ENCODE measurements around the gene INTS3.

INTS3 gene

DNA sequence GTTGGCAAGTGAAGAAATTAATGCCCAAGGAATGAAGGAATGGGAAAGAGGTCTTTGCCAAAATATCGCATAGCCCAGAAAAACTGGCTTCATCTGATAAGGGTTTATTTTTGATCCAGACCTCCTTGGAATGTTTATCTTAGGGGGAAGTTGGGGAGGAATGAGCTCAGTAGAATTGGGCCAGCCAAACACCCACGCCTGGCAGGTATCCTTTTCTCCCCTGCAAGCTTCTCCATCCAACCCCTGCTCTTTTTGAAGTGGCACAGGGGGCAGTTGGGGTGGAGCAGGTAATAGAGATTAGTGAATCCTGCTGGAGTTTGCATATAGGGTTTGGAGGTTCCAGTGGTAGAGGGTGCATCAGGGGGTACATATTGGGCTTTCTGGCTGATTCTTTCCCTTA lies 21.1 kb downstream of the INTS3 start:
- no peak for DNase-seq (ENCODE audit: low read depth)
- no peak overlapping the region for H3K4me3 ChIP-seq (ENCODE audit: control insufficient read depth, low read depth, low read length)
- TF ChIP-seq CTCF (conservative IDR thresholded peaks at IDR 0.05; ENCODE audit: control insufficient read depth, insufficient read depth, low read depth, low read length): no peak

GRCh38 chr1:153749408-153750005 lies 21.7 kb downstream of the INTS3 start:
- no peak overlapping the region for H3K4me3 ChIP-seq (ENCODE audit: control insufficient read depth, low read depth, low read length)
- TF ChIP-seq CTCF (conservative IDR thresholded peaks at IDR 0.05; ENCODE audit: control insufficient read depth, insufficient read depth, low read depth, low read length): peak; percentile 98
- peak; percentile 87 for DNase-seq (ENCODE audit: low read depth)

DNA sequence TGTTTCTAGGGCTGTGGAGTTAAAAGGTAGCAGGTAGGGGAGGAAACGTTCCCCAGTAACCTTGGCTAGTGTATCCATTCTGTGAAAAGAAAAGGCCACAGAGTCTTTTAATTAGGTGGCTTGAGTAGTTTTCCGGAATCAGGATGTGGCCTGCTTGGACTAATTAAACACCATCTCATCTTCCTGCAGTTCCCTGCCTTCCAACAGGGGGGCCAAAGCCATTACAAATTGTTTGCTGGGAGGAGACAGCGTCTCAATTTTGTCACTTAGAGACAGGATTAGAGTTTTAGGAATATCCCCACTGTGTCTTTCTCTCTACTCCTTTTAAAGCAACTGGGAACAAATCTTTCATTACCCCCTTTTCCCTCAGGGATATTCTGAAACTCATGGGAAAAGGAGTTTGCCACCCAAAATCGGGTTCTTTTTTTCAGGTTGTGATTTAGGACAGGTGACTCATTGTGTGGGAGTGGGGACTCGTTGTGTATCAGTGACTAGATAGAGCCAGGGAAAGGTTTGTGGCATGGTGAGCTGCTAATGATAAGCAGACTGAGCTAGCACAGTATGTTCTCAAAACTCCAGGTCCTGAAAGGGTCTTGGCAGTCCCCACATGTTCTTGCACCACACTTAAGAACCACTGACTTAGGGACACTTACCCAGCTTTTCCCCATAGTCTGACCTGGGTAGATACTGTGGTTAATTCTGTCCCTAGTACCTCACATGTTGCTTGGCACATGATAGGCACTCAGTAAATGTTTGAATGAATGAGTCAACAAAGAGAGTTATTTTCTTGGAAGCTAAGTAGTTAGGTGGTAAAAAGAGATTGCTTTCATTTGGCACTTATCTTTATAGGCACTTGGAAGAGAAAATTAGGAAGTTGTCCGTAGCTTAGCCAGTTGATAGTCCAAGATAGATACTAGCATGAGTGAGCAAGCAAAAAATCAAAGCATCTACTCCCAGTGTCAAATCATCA lies 22.5 kb downstream of the INTS3 start:
- peak; percentile 77 for DNase-seq (ENCODE audit: low read depth)
- no peak overlapping the region for H3K4me3 ChIP-seq (ENCODE audit: control insufficient read depth, low read depth, low read length)
- TF ChIP-seq CTCF (conservative IDR thresholded peaks at IDR 0.05; ENCODE audit: control insufficient read depth, insufficient read depth, low read depth, low read length): peak; percentile 49

DNA sequence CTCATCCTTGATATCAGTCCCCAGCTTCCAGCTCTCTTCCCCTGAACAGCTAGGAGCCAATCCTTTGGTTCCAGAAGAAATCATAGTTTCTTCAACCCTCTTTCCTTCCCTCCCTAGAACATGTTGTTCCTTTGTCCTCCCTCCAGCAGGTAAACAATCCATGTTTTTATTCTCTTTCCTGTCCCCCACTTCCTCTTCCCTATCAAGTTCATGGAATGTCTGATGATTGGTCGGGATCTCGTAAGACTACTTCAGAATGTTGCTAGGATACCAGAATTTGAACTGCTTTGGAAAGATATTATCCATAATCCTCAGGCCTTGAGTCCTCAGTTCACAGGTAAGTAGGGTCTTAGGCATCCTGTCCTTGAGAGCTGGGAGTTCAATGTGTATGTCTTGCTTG lies 24.2 kb downstream of the INTS3 start:
- peak; percentile 36 for DNase-seq (ENCODE audit: low read depth)
- TF ChIP-seq CTCF (conservative IDR thresholded peaks at IDR 0.05; ENCODE audit: control insufficient read depth, insufficient read depth, low read depth, low read length): no peak
- H3K4me3 ChIP-seq (ENCODE audit: control insufficient read depth, low read depth, low read length): no peak overlapping the region

- H3K4me3 ChIP-seq (ENCODE audit: control insufficient read depth, low read depth, low read length): no peak overlapping the region
- DNase-seq (ENCODE audit: low read depth): peak; percentile 98
- TF ChIP-seq CTCF (conservative IDR thresholded peaks at IDR 0.05; ENCODE audit: control insufficient read depth, insufficient read depth, low read depth, low read length): no peak
These were observed 24.8 kb downstream of the INTS3 start for GRCh38 chr1:153752571-153753195.

GRCh38 chr1:153754266-153754665 lies 26.4 kb downstream of the INTS3 start:
- TF ChIP-seq CTCF (conservative IDR thresholded peaks at IDR 0.05; ENCODE audit: control insufficient read depth, insufficient read depth, low read depth, low read length): no peak
- no peak for DNase-seq (ENCODE audit: low read depth)
- H3K4me3 ChIP-seq (ENCODE audit: control insufficient read depth, low read depth, low read length): no peak overlapping the region

Data from fibroblast of mammary gland (primary cell).